ENCODE data around the gene FBXL4.

GRCh38 chr6:98827295-98828159 is 120.2 kb downstream of the FBXL4 start:
- TF ChIP-seq CTCF (IDR thresholded peaks at IDR 0.05) (no peak), POLR2A (IDR thresholded peaks at IDR 0.05) (no peak)
